Left lung (tissue), 10 donors: Measurements from ENCODE around the gene SLC27A1. TPM values are rescaled to one million over a fixed set of nuclear protein-coding genes. Genes with fewer than 3 reads are reported as not detected.

Experiments
- ATAC-seq: fragments of 200-7000 bp; cut with Tn5 transposase; one replicate; pipeline ENCODE4 v1.9.1; 2020; ENCODE audit warnings: moderate library complexity
- DNase-seq, 4 donors: peaks; one replicate each; pipeline ENCODE4 v3.0.0-alpha.2; 2013 to 2020
- H3K27ac ChIP-seq, 2 donors: fragments of 200-600 bp; sonication (generic) in 1 of 2; one replicate each; pipeline versions ENCODE4 v1.5.0 to v1.8.0; 2020 to 2021
- H3K27me3 ChIP-seq, 2 donors: fragments of 200-600 bp; sonication (generic) in 1 of 2; one replicate each; pipeline versions ENCODE4 v1.5.0 to v1.8.0; 2020 to 2021
- H3K36me3 ChIP-seq, 2 donors: fragments of 200-600 bp; sonication (generic) in 1 of 2; one replicate each; pipeline versions ENCODE4 v1.5.0 to v1.8.0; 2020 to 2021
- H3K4me1 ChIP-seq, 2 donors: fragments of 200-600 bp; one replicate each; pipeline ENCODE4 v1.8.0; 2021
- H3K4me3 ChIP-seq, 2 donors: fragments of 200-600 bp; sonication (generic) in 1 of 2; one replicate each; pipeline versions ENCODE4 v1.5.0 to v1.8.0; 2020 to 2021; ENCODE audit warnings: mild to moderate bottlenecking in 1 of 2
- H3K9me3 ChIP-seq, 2 donors: fragments of 200-600 bp; sonication (generic) in 1 of 2; one replicate each; pipeline versions ENCODE4 v1.5.0 to v1.8.0; 2020 to 2021
- intact Hi-C, 2 donors: fragments of 100-400 bp; cut with DNase I; formaldehyde crosslinking; loops; one replicate each; pipeline versions ENCODE4 v1.11.2 to v1.14.2; 2022
- polyA plus RNA-seq, 6 donors: library from polyadenylated mRNA; unstranded; fragments of 120-200 nt; gene quantifications; one replicate each; pipeline ENCODE4 v1.2.1, GENCODE V29; 2013; ENCODE audit not compliant: insufficient read length in 6 of 6
- total RNA-seq, 2 donors: library from RNA; stranded (reverse); fragmentation: NEBNext Ultra II Directional; extraction: Animal tissue kit (Norgen Biotek cat#: 25700); gene quantifications; one replicate each; pipeline ENCODE4 v1.2.1, GENCODE V29; 2021
- TF ChIP-seq, protein P1 (sequence below), 2 donors: fragments of 200-600 bp; sonication (generic) in 1 of 2; IDR thresholded peaks; one replicate each; pipeline versions ENCODE4 v1.5.0 to v1.8.0; 2021; ENCODE audit warnings: antibody characterized with exemption in 2 of 2
- donor health status: DM: no; HTN: yes; CAD: no.
- donor health status: DM: no; HTN: no; CAD: no.

SLC27A1 gene
- total and polyA plus RNA-seq, 8 donors: 16.9 to 28.1 (median 24.1) TPM

DNA sequence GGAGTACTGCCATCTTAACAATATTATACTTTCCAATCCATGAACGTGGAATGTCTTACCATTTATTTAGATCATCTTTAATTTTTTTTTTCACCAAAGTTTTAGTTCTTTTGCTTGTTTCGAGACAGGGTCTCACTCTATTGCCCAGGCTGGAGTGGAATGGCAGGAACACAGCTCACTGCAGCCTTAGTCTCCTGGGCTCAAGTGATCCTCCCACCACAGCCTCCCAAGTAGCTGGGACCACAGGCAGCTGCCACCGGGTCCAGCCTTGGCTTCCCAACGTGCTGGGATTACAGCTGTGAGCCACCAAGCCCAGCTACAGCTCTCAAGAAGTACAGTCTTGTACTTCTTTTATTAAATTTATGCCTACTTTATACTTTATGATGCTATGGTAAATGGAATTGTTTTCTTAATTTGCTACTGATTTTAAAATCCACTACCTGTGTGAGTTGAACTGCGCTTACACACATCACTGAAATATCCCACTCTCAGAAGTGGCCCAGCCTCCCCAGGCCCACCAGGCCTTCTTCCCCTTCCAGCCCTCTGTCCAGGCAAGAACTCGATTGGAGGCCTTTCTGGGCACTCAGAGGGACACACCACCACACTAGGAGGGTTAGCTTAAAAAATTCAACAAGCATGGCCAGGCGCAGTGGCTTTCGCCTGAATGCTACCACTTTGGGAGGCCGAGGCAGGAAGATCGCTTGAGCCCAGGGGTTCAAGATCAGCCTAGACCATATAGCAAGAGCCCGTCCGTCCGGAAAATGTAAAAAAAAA lies 40.1 kb downstream of the SLC27A1 start:
- DNase-seq (no peak), ATAC-seq (no peak)
- Histone ChIP-seq H3K4me3 (peak overlapping the region; percentile 88 to 93), H3K36me3 (peaks cover 0 to 14% of the 10 kb centered on the region in 2 donors), H3K27me3 (no peaks in the 10 kb centered on the region), H3K9me3 (no peaks in the 10 kb centered on the region), H3K4me1 (peaks cover 11 to 60% of the 10 kb centered on the region in 2 donors), H3K27ac (peak overlapping the region; percentile 98 to 99)
- intact Hi-C loops: no loop called here
- TF ChIP-seq, protein P1, sequence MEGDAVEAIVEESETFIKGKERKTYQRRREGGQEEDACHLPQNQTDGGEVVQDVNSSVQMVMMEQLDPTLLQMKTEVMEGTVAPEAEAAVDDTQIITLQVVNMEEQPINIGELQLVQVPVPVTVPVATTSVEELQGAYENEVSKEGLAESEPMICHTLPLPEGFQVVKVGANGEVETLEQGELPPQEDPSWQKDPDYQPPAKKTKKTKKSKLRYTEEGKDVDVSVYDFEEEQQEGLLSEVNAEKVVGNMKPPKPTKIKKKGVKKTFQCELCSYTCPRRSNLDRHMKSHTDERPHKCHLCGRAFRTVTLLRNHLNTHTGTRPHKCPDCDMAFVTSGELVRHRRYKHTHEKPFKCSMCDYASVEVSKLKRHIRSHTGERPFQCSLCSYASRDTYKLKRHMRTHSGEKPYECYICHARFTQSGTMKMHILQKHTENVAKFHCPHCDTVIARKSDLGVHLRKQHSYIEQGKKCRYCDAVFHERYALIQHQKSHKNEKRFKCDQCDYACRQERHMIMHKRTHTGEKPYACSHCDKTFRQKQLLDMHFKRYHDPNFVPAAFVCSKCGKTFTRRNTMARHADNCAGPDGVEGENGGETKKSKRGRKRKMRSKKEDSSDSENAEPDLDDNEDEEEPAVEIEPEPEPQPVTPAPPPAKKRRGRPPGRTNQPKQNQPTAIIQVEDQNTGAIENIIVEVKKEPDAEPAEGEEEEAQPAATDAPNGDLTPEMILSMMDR (IDR thresholded peaks at IDR 0.05): no peak

DNA sequence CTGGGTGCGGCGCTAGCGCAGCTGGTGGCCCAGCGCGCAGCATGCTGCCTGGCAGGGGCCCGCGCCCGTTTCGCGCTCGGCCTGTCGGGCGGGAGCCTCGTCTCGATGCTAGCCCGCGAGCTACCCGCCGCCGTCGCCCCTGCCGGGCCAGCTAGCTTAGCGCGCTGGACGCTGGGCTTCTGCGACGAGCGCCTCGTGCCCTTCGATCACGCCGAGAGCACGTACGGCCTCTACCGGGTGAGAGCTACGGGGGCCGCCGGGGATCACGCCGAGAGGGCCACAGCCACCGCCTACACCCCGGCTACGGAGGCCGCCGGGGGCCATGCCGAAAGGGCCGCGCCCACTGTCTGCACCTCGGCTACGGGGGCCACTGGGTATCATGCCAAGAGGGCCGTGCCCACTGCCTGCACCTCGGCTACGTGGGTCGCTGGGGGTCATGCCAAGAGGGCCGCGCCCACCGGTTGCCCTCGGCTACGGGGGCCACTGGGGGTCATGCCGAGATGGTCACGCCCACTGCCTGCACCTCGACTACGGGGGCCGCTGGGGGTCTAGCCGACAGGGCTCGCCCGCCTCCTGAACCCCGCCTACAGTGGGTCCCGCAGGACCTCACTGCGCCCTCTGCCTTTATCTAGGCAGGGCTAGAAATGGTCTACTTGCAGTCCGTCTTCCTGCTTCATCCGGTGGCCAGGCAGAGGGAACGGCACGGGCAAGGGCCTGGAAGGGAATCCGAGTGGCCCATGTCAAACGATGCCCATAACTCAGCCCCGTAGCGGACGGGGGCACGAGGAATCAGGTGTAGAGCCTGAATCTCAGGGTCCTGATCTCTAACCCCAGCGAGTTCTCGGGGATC lies 41.6 kb downstream of the SLC27A1 start:
- peaks cover 11 to 57% of the 10 kb centered on the region in 2 donors for H3K4me1 ChIP-seq
- intact Hi-C loops: no loop called here
- peak overlapping the region; percentile 88 to 93 for H3K4me3 ChIP-seq
- H3K27ac ChIP-seq: peak overlapping the region; percentile 98 to 99
- H3K27me3 ChIP-seq: no peaks in the 10 kb centered on the region
- DNase-seq (peak; percentile 87 to 95 (median 90)), ATAC-seq (peak; percentile 86)
- TF ChIP-seq, protein P1 (IDR thresholded peaks at IDR 0.05): no peak
- peaks cover 0 to 1% of the 10 kb centered on the region in 2 donors for H3K9me3 ChIP-seq
- H3K36me3 ChIP-seq: peaks cover 0 to 20% of the 10 kb centered on the region in 2 donors

DNA sequence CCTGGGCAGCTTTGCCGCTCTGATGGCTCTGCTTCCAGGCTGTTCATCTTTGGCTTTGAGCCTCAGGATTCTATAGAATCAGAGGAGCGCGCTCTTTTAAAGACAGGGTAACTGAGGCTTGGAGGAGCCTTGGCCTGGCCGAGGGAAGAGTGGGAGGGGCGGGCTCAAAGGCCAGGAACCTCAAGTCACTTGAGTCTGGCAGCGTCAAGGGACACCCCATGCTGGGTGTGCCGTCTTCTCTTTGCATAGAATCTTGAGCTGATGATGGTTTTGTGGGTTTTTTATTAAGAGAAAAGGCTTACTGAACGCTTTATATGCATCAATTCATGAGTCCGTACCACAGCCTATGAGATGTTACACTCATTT lies 42.2 kb downstream of the SLC27A1 start:
- Histone ChIP-seq H3K27me3 (no peaks in the 10 kb centered on the region), H3K9me3 (peaks cover 0 to 8% of the 10 kb centered on the region in 2 donors), H3K27ac (peak overlapping the region; percentile 98 to 99), H3K36me3 (peaks cover 0 to 26% of the 10 kb centered on the region in 2 donors), H3K4me3 (peak overlapping the region; percentile 88 to 93), H3K4me1 (peaks cover 11 to 50% of the 10 kb centered on the region in 2 donors)
- DNase-seq (no peak), ATAC-seq (no peak)
- intact Hi-C loops: no loop called here
- TF ChIP-seq, protein P1 (IDR thresholded peaks at IDR 0.05): no peak

DNA sequence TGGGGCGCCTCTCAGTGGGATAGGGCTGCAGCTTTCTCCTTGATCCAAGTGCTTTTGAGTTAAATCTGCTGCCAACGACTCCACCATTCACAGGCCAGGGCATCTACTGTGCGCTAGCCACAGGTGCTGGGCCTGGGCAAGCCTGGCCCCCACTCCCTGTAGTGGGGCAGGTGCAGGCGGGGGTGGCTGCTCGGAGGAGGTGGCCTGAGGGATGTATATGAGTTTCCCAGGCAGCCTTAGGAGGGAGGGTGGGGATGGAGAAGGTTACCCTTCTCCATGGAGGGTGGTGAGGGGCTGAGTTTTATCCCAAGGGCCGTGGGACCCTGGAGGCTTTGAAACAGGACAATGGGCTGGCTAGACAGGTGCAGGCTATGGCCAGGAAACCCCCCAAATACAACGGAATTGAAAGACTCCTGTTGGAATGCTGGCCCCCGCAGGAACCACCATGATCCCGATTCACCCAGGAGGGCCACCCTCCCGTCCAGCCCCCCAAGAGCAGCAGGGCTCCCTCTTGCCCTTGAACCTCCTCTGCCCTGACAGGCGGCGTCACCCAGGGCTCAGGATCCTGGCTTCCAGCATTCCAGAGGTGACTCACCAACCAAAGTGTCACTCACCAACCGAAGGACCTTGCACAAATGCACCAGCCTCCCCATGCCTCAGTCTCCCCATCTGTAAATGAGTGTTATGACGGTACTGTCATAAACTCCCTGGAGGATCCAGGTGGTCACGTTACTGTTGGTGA lies 45.3 kb downstream of the SLC27A1 start:
- DNase-seq (no peak), ATAC-seq (no peak)
- no peaks in the 10 kb centered on the region for H3K27me3 ChIP-seq
- intact Hi-C loops: no loop called here
- no peak overlapping the region for H3K27ac ChIP-seq
- H3K36me3 ChIP-seq: peaks cover 0 to 50% of the 10 kb centered on the region in 2 donors
- H3K4me1 ChIP-seq: peaks cover 1 to 20% of the 10 kb centered on the region in 2 donors
- peaks cover 0 to 16% of the 10 kb centered on the region in 2 donors for H3K9me3 ChIP-seq
- TF ChIP-seq, protein P1 (IDR thresholded peaks at IDR 0.05): no peak
- H3K4me3 ChIP-seq: no peak overlapping the region
